Lower leg skin (tissue), 3 donors: ENCODE data around the gene RNF13.

Experiments
- CTCF ChIP-seq, 3 donors: fragments of 450-650 bp; IDR thresholded peaks; one replicate each; pipeline ENCODE4 v1.5.1; 2016; ENCODE audit warnings: antibody characterized with exemption in 3 of 3, mild to moderate bottlenecking in 3 of 3, moderate library complexity in 2 of 3
- POLR2A ChIP-seq, 2 donors: fragments of 450-650 bp; IDR thresholded peaks; one replicate each; pipeline ENCODE4 v1.6.1; 2016 to 2017; ENCODE audit warnings: antibody characterized with exemption in 2 of 2, mild to moderate bottlenecking in 1 of 2, moderate library complexity in 1 of 2

GRCh38 chr3:149815321-149815720 lies 2.3 kb downstream of the RNF13 start:
- TF ChIP-seq CTCF (IDR thresholded peaks at IDR 0.05) (no peak), POLR2A (IDR thresholded peaks at IDR 0.05) (no peak)
